Upper lobe of left lung (tissue), 4 donors: ENCODE measurements around the gene PLEKHF1.

Experiments used
- CTCF ChIP-seq, 6 experiments: fragments of 450-650 bp in 4 of 6; fragments of 200-600 bp in 2 of 6; sonication (generic) in 2 of 6; IDR thresholded peaks; one replicate each; pipeline ENCODE4 v1.5.1; 2016 to 2019; ENCODE audit warnings: antibody characterized with exemption in 6 of 6
- POLR2A ChIP-seq, 4 donors: fragments of 450-650 bp; IDR thresholded peaks; one replicate each; pipeline ENCODE4 v1.5.1; 2016 to 2017; ENCODE audit warnings: antibody characterized with exemption in 4 of 4, mild to moderate bottlenecking in 2 of 4

- TF ChIP-seq CTCF (IDR thresholded peaks at IDR 0.05), result no peak
- TF ChIP-seq POLR2A (IDR thresholded peaks at IDR 0.05), result no peak
Measured at GRCh38 chr19:29673451-29674371, 8.4 kb downstream of the PLEKHF1 start.
